NOMO-1 treated with dmso at 0.1 percent for 144 hours (cell line): ENCODE measurements around the gene C14orf132.

ENCODE experiments used
- DNase-seq: peaks from one replicate; lab custom pipeline; 2025; ENCODE audit not compliant: unreplicated experiment; lab: John Stamatoyannopoulos, UW

Gene C14orf132

GRCh38 chr14:96081767-96082400, 42.7 kb downstream of the C14orf132 start:
- DNase-seq: no peak

- DNase-seq: no peak
Measured at GRCh38 chr14:96082420-96083300, 43.5 kb downstream of the C14orf132 start.

- DNase-seq: no peak
Measured at GRCh38 chr14:96083667-96084320, 44.6 kb downstream of the C14orf132 start.

- DNase-seq: no peak
Measured at GRCh38 chr14:96084796-96085195, 45.6 kb downstream of the C14orf132 start.

- no peak for DNase-seq
Measured at GRCh38 chr14:96085369-96085768, 46.2 kb downstream of the C14orf132 start.

- DNase-seq: no peak
Measured at GRCh38 chr14:96086032-96086431, 46.9 kb downstream of the C14orf132 start.

GRCh38 chr14:96086574-96087077, 47.5 kb downstream of the C14orf132 start:
- DNase-seq: no peak

- DNase-seq: no peak
Measured at GRCh38 chr14:96088074-96088473, 48.9 kb downstream of the C14orf132 start.

- DNase-seq: no peak
Measured at GRCh38 chr14:96088481-96088880, 49.3 kb downstream of the C14orf132 start.

- DNase-seq: no peak
Measured at GRCh38 chr14:96088911-96089310, 49.7 kb downstream of the C14orf132 start.

- DNase-seq: no peak
Measured at GRCh38 chr14:96089401-96089800, 50.2 kb downstream of the C14orf132 start.

GRCh38 chr14:96090441-96091148, 51.4 kb downstream of the C14orf132 start:
- no peak for DNase-seq

- no peak for DNase-seq
Measured at GRCh38 chr14:96091149-96091693, 52.1 kb downstream of the C14orf132 start.

- no peak for DNase-seq
Measured at GRCh38 chr14:96091941-96092411, 52.8 kb downstream of the C14orf132 start.

GRCh38 chr14:96092936-96093335, 53.8 kb downstream of the C14orf132 start:
- no peak for DNase-seq

GRCh38 chr14:96094211-96094610, 55.0 kb downstream of the C14orf132 start:
- no peak for DNase-seq

GRCh38 chr14:96094656-96095055, 55.5 kb downstream of the C14orf132 start:
- no peak for DNase-seq

GRCh38 chr14:96095058-96095457, 55.9 kb downstream of the C14orf132 start:
- no peak for DNase-seq

- DNase-seq: no peak
Measured at GRCh38 chr14:96095581-96096476, 56.7 kb downstream of the C14orf132 start.
